ENCODE measurements around the gene RAMP3.

DNA sequence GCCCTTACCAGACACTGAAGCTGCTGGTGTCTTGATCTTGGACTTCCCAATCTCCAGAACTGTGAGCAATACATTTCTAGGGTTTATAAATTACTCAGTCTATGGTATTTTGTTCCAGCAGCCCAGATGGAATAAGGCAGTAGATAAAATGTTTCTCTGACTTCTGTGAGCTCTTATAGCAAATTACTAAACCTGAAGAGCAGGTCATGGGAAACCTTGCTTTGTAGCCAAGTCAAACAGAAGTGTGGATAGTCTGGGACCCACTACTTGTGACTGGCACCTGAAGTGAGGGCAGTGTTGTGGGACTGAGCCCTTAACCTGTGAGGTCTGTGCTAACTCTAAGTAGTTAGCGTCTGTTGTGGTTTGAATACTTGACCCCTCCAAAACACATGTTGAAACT lies 41.5 kb upstream of the RAMP3 start:
- TF ChIP-seq, protein P1, sequence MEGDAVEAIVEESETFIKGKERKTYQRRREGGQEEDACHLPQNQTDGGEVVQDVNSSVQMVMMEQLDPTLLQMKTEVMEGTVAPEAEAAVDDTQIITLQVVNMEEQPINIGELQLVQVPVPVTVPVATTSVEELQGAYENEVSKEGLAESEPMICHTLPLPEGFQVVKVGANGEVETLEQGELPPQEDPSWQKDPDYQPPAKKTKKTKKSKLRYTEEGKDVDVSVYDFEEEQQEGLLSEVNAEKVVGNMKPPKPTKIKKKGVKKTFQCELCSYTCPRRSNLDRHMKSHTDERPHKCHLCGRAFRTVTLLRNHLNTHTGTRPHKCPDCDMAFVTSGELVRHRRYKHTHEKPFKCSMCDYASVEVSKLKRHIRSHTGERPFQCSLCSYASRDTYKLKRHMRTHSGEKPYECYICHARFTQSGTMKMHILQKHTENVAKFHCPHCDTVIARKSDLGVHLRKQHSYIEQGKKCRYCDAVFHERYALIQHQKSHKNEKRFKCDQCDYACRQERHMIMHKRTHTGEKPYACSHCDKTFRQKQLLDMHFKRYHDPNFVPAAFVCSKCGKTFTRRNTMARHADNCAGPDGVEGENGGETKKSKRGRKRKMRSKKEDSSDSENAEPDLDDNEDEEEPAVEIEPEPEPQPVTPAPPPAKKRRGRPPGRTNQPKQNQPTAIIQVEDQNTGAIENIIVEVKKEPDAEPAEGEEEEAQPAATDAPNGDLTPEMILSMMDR (IDR thresholded peaks at IDR 0.05), result no peak
- no peak for TF ChIP-seq POLR2A (IDR thresholded peaks at IDR 0.05)
- no peak for TF ChIP-seq POLR2AphosphoS5 (IDR thresholded peaks at IDR 0.05)

Measured in prostate gland (tissue), 2 donors.